NOMO-1 (cell line): ENCODE measurements around the gene SRBD1.

Source experiments
- DNase-seq, 2 experiments: peaks; one replicate each; lab custom pipeline; 2025; ENCODE audit not compliant: unreplicated experiment in 2 of 2; lab: John Stamatoyannopoulos, UW

The SRBD1 gene

DNA sequence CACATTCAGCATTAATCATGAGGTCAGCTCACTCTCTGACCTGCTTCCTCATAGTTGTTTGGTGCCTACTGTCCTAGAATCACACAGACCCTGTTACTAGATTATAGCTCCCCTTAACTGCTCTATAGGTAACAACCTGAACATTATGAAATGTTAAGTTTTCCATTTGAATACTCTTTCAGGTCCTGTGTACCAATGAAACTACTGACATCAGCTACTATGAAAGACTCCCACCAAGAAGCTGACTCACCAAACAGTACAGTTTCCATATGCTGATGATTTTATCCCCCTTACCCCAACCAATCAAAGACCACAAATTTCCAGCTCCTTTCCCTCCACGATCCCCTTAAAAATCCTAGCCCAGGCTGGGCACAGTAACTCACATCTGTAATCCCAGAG, 56.3 kb downstream of the SRBD1 start:
- DNase-seq, result no peak

DNA sequence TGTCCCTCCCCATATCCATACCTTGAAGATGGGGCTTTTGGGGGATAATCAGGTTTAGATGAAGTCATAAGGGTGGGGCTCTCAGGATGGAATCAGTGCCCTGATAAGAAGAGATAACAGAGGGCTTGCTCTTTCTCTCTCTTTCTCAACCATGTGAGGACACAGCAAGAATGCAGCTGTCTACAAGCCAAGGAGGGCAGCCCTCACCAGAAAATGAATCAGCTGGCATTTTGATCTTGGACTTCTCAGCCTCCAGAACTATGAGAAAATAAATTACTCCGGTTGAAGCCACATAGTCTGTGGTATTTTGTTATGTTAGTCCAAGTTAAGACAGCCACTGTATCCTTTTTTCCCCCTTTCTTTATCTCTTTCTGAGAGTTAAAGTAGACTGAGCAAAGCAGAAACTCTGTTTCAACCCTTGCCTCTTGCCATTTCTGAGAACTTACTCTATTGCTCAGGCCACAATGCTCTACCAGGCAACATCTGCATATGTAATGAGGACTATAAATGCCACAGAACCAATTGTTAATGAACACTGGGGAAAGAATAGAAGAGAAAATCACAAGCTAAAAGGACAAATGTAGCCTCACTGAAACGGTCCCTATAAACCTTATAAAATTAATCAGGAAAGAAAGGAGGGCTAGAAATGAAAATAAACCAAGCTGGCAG, 56.9 kb downstream of the SRBD1 start:
- no peak for DNase-seq

DNA sequence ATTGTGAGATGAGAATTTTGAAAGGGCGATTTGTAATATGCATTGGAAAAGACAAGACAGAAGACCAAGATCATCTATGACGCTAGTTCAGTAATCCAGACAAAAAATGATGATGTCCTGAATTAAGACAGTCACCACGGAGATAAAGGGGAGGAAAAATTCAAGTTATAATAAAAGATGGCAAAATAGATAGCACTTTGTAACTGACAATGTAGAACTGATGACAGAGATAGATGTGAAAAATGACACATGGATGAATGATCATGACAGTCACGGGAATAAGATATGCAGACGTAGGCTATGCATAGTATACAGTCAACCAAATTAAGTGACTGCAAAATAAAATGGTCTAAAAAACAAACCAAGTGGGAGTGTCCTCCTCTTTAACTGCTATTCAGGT, 59.2 kb downstream of the SRBD1 start:
- DNase-seq, result no peak

GRCh38 chr2:45545943-45546342, 65.1 kb downstream of the SRBD1 start:
- peak in 1 of 2 experiments; percentile 14 for DNase-seq

DNA sequence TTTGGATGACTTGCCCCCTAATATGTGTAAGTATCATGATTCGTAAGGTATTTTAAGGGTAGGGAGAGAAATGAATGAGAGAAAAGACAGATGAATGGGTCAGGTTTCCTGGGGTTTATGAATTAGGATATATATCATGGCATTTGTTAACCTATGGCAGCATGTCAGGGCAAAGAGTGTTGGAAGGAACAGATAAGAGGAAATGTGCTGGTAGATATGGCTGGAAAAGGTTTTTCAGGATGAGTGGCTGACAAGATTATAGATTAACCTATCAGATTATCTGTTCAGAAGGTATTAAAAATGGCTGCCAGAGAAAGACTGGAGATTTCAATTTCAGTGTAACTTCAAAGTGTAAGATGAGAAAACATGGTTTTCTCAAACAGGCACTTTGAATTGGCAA, 67.8 kb downstream of the SRBD1 start:
- no peak for DNase-seq

GRCh38 chr2:45542013-45542412, 69.1 kb downstream of the SRBD1 start:
- DNase-seq, result no peak

DNA sequence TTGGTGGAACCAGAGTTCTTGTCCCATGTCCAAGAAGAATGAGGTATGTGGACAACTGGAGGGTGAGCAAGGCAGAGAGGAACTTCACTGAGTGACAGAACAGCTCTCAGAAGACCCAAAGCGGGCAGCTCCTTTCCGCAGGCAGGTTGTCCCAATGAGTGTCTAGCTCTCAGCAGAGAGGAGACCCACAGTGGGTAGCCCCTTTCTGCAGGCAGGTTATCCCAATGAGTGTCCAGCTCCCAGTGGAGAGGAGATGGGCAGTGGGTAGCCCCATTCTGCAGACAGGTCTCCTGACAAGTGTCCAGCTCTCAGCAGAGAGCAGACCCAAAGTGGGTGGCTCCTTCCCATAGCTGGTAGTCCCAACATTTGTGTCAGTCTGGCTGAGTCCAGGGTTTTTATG, 69.6 kb downstream of the SRBD1 start:
- no peak for DNase-seq

- DNase-seq, result no peak
These were observed 70.1 kb downstream of the SRBD1 start for GRCh38 chr2:45540942-45541341.

- no peak for DNase-seq
These were observed 77.3 kb downstream of the SRBD1 start for GRCh38 chr2:45533771-45534170.

DNA sequence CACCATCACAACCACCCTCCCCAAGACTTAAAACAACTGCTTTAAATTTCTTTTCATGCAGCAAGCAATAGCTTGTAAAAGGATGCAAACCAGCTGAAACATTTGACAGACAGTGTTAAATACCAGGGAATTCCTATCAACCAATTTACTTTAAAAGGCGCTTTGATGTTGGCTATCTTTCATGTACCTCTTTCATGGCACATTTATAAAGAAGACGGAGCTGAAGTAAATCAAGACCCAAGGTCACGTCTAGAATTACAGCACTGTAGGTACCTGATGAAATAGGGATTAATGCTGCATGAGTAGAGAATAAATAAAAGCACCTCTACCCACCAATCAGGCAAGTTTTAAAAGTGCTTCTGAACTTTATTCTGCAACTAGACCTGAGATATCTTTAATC, 78.9 kb downstream of the SRBD1 start:
- no peak for DNase-seq

GRCh38 chr2:45524016-45524415, 87.1 kb downstream of the SRBD1 start:
- DNase-seq, result no peak

DNA sequence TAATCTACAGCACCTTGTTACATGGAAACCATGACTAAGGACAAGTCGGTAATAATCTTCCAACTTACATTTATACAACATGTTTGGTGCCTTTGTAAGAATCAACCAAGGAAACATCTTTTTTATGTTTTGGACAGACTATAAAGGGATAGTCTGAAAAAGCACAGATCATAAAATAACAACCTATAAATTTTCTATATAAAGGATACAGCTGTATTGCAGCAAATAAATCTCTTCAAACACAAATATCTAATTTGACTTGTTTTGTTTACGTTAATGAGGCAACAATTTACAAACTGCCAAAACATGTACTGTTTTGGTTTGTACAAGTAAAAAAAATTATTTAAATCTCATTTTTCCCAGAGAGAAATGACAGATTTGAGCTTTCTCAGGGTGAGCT, 92.5 kb downstream of the SRBD1 start:
- DNase-seq, result no peak

GRCh38 chr2:45510701-45511420, 100.2 kb downstream of the SRBD1 start:
- DNase-seq, result no peak

GRCh38 chr2:45506756-45507155, 104.3 kb downstream of the SRBD1 start:
- no peak for DNase-seq

- DNase-seq, result no peak
These were observed 105.9 kb downstream of the SRBD1 start for GRCh38 chr2:45505138-45505537.

DNA sequence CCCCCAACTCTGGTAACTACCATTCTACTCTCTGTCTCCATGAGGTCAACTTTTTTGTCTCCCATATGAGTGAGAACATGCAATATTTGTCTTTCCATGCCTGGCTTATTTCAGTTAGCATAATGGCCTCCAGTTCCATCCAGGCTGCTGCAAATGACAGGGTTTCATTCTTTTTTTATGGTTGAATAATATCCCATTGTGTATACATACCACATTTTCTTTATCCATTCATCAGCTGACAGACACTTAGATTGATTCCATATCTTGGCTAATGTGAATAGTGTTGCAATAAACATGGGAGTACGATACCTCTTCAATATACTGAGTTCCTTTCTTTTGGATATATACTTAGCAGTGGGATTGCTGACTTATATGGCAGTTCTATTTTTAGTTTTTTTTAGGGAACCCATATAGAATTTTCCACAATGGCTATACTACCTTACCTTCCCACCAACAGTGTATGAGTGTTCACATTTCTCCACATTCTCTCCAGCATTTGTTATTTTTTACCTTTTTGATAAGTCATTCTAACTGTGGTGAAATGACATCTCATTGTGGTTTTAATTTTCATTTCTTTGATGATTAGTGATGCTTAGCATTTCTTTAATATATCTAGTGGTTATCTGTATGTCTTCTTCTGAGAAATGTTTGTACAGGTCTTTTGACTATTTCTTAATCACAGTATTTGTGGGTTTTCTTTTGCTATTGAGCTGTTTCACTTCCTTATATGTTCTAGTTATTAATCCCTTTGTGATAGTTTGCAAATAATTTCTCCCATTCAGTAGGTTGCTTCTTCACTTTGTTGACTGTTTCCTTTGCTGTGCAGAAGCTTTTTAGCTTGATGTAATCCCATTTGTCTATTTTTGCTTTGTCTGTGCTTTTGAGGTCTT, 112.2 kb downstream of the SRBD1 start:
- DNase-seq, result peak in 1 of 2 experiments; percentile 66

DNA sequence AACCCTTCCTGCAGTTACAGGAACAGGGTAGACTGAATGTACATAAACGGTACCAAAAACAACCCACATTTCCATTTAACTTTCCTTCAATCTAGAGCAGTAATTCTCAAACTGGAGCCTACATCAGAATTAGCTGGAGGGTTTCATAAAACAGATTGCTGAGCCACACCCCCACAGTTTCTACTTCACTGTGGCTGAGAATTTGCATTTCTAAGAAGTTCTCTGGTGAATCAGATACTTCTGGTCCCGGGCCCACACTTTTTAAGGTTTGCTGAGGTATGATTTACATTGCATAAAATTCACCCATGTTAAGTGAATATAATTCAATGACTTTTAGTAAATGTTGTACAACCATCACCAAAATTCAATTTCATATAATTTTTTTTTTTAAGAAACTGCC, 113.7 kb downstream of the SRBD1 start:
- no peak for DNase-seq

- DNase-seq, result no peak
These were observed 114.2 kb downstream of the SRBD1 start for GRCh38 chr2:45496869-45497268.

- no peak for DNase-seq
These were observed 116.1 kb downstream of the SRBD1 start for GRCh38 chr2:45494978-45495293.

- DNase-seq, result peak in 1 of 2 experiments; percentile 54
These were observed 116.6 kb downstream of the SRBD1 start for GRCh38 chr2:45494275-45494977.

DNA sequence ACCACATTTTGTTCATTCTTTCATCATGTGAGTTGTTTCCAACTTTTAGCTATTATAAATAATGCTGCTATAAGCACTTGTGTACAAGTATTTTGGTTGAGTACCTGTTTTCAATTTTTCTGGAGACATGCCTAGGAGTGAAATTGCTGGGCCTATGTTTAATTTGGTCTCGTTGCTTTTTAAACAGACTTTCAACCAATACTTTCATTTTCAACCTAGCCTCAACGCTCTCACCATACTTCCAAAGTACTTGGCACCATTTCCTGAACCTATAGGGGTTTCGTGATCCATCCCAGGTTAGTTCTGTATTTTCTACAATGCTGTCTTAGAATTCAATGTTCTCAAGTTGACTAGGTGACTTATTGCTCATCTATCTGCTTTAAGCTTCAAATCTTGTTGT, 126.1 kb downstream of the SRBD1 start:
- no peak for DNase-seq
